NOMO-1 treated with DMSO at 0.1 percent for 48 hours (cell line): ENCODE measurements around the gene ARHGAP26.
A peak's percentile ranks its signal among the peaks of the same experiment; 100 is the strongest.

Source experiments
- DNase-seq: peaks from one replicate; lab custom pipeline; 2025; ENCODE audit not compliant: unreplicated experiment; lab: John Stamatoyannopoulos, UW

ARHGAP26 gene

GRCh38 chr5:143008032-143008431 lies 237.9 kb downstream of the ARHGAP26 start:
- DNase-seq, result no peak

GRCh38 chr5:143008809-143009521 lies 238.8 kb downstream of the ARHGAP26 start:
- DNase-seq, result peak; percentile 71

- no peak for DNase-seq
Measured at GRCh38 chr5:143010351-143010750, 240.2 kb downstream of the ARHGAP26 start.

- peak; percentile 29 for DNase-seq
Measured at GRCh38 chr5:143011585-143011984, 241.4 kb downstream of the ARHGAP26 start.

- DNase-seq, result no peak
Measured at GRCh38 chr5:143013176-143013891, 243.2 kb downstream of the ARHGAP26 start.

GRCh38 chr5:143014017-143014651 lies 244.0 kb downstream of the ARHGAP26 start:
- peak; percentile 23 for DNase-seq

- DNase-seq, result peak; percentile 41
Measured at GRCh38 chr5:143016777-143017516, 246.8 kb downstream of the ARHGAP26 start.

GRCh38 chr5:143017541-143017940 lies 247.4 kb downstream of the ARHGAP26 start:
- DNase-seq, result no peak

- DNase-seq, result no peak
Measured at GRCh38 chr5:143017992-143018391, 247.8 kb downstream of the ARHGAP26 start.

GRCh38 chr5:143019157-143019556 lies 249.0 kb downstream of the ARHGAP26 start:
- peak; percentile 23 for DNase-seq

GRCh38 chr5:143019614-143020515 lies 249.7 kb downstream of the ARHGAP26 start:
- DNase-seq, result no peak

GRCh38 chr5:143021595-143021994 lies 251.4 kb downstream of the ARHGAP26 start:
- DNase-seq, result no peak

- no peak for DNase-seq
Measured at GRCh38 chr5:143023411-143024096, 253.4 kb downstream of the ARHGAP26 start.

- no peak for DNase-seq
Measured at GRCh38 chr5:143024228-143024920, 254.2 kb downstream of the ARHGAP26 start.

GRCh38 chr5:143025376-143025775 lies 255.2 kb downstream of the ARHGAP26 start:
- peak; percentile 41 for DNase-seq

GRCh38 chr5:143025971-143026370 lies 255.8 kb downstream of the ARHGAP26 start:
- DNase-seq, result no peak

GRCh38 chr5:143026380-143026779 lies 256.2 kb downstream of the ARHGAP26 start:
- no peak for DNase-seq

- no peak for DNase-seq
Measured at GRCh38 chr5:143029293-143029692, 259.1 kb downstream of the ARHGAP26 start.

GRCh38 chr5:143030349-143030748 lies 260.2 kb downstream of the ARHGAP26 start:
- DNase-seq, result peak; percentile 23
